Stomach (tissue), 9 donors: ENCODE results near the gene TCL1B. TPM values are rescaled to one million over a fixed set of nuclear protein-coding genes. Genes with fewer than 3 reads are reported as not detected.

ENCODE experiments used
- DNase-seq, 2 donors: peaks; one replicate each; pipeline versions ENCODE4 v3.0.0 to v3.0.0-alpha.2; 2013 to 2019
- H3K27ac ChIP-seq, 5 donors: fragments of 200-600 bp in 4 of 5; sonication (generic) in 4 of 5; one replicate each; pipeline ENCODE4 v1.5.1; 2013 to 2019; ENCODE audit warnings: mild to moderate bottlenecking in 1 of 5, moderate library complexity in 1 of 5
- H3K27me3 ChIP-seq, 3 donors: fragments of 200-600 bp; sonication (generic); one replicate each; pipeline ENCODE4 v1.5.1; 2017 to 2019; ENCODE audit warnings: mixed run types in 1 of 3
- H3K36me3 ChIP-seq, 4 donors: fragments of 200-600 bp; sonication (generic); 1 replicate in 3 of 4; 2 replicates in 1 of 4; pipeline ENCODE4 v1.5.1; 2016 to 2019
- H3K4me1 ChIP-seq, 4 donors: fragments of 200-600 bp; sonication (generic); one replicate each; pipeline ENCODE4 v1.5.1; 2016 to 2019
- H3K4me3 ChIP-seq, 4 donors: fragments of 200-600 bp; sonication (generic) in 3 of 4; one replicate each; pipeline ENCODE4 v1.5.1; 2016 to 2019; ENCODE audit warnings: mild to moderate bottlenecking in 1 of 4
- H3K9me3 ChIP-seq, 4 donors: fragments of 200-600 bp; sonication (generic); one replicate each; pipeline ENCODE4 v1.5.1; 2016 to 2019
- EP300 ChIP-seq: sonication (generic); formaldehyde crosslinking; IDR thresholded peaks from one replicate; pipeline ENCODE4 v1.6.1; 2017; ENCODE audit warnings: antibody characterized with exemption
- POLR2A ChIP-seq, 4 donors: fragments of 450-650 bp; IDR thresholded peaks; one replicate each; pipeline ENCODE4 v1.6.1; 2016; ENCODE audit warnings: antibody characterized with exemption in 4 of 4, control low read depth in 2 of 4, mild to moderate bottlenecking in 1 of 4, moderate library complexity in 1 of 4
- POLR2AphosphoS5 ChIP-seq, 3 donors: sonication (generic); formaldehyde crosslinking; IDR thresholded peaks; one replicate each; pipeline ENCODE4 v1.6.1; 2016; ENCODE audit warnings: antibody characterized with exemption in 3 of 3
- WGBS, 5 donors: extraction: QIAGEN DNeasy Blood & Tissue Kit in 3 of 5; methylation state at CpG; one replicate each; pipeline versions ENCODE4 v1.1.5 to v1.1.7; 2013 to 2018; 5-methylcytosine and 5-hydroxymethylcytosine counted together
- intact Hi-C: fragments of 100-400 bp; cut with DNase I; formaldehyde crosslinking; loops from one replicate; pipeline ENCODE4 v1.15.1; 2023; ENCODE audit warnings: low total_unique reads
- polyA plus RNA-seq, 3 donors: library from polyadenylated mRNA; stranded (reverse); fragments of 200-250 nt; gene quantifications; one replicate each; pipeline ENCODE4 v1.2.3, GENCODE V29; 2013
- total RNA-seq, 5 donors: library from RNA; depleted of rRNA; stranded (reverse); fragments of >200 nt; gene quantifications; one replicate each; pipeline versions ENCODE4 v1.1.0 to v1.2.3, GENCODE V29; 2014 to 2016
- TF ChIP-seq, protein P1 (sequence below), 7 experiments: fragments of 450-650 bp in 4 of 7; fragments of 200-600 bp in 3 of 7; sonication (generic) in 3 of 7; IDR thresholded peaks; one replicate each; pipeline ENCODE4 v1.5.1; 2016 to 2019; ENCODE audit warnings: antibody characterized with exemption in 7 of 7, control low read depth in 2 of 7, mild to moderate bottlenecking in 1 of 7
- donor health status: healthy with polysubstance abuse.
- donor health status: Bipolar disorder and iron deficiency.
- donor health status: healthy.

The TCL1B gene
- total and polyA plus RNA-seq, 8 donors = 0.37 TPM; not detected in 7

GRCh38 chr14:95692109-95692508, 5.9 kb downstream of the TCL1B start:
- 85 to 92% (median 90%) methylated on average over 4 of the region's 4 CpGs for WGBS, 5 donors
- DNase-seq = no peak
- intact Hi-C loops = no loop called here
- Histone ChIP-seq H3K27ac (no peak overlapping the region), H3K27me3 (peaks cover 0 to 56% (median 9%) of the 10 kb centered on the region in 3 donors), H3K36me3 (no peaks in the 10 kb centered on the region), H3K9me3 (no peaks in the 10 kb centered on the region), H3K4me1 (no peaks in the 10 kb centered on the region), H3K4me3 (no peak overlapping the region)
- TF ChIP-seq POLR2A (IDR thresholded peaks at IDR 0.05) (no peak), POLR2AphosphoS5 (IDR thresholded peaks at IDR 0.05) (no peak), EP300 (no peak)
- TF ChIP-seq, protein P1, sequence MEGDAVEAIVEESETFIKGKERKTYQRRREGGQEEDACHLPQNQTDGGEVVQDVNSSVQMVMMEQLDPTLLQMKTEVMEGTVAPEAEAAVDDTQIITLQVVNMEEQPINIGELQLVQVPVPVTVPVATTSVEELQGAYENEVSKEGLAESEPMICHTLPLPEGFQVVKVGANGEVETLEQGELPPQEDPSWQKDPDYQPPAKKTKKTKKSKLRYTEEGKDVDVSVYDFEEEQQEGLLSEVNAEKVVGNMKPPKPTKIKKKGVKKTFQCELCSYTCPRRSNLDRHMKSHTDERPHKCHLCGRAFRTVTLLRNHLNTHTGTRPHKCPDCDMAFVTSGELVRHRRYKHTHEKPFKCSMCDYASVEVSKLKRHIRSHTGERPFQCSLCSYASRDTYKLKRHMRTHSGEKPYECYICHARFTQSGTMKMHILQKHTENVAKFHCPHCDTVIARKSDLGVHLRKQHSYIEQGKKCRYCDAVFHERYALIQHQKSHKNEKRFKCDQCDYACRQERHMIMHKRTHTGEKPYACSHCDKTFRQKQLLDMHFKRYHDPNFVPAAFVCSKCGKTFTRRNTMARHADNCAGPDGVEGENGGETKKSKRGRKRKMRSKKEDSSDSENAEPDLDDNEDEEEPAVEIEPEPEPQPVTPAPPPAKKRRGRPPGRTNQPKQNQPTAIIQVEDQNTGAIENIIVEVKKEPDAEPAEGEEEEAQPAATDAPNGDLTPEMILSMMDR (IDR thresholded peaks at IDR 0.05) = no peak

- DNase-seq = no peak
- intact Hi-C loops = no loop called here
- Histone ChIP-seq H3K27ac (no peak overlapping the region), H3K4me1 (no peaks in the 10 kb centered on the region), H3K9me3 (no peaks in the 10 kb centered on the region), H3K4me3 (no peak overlapping the region), H3K27me3 (peaks cover 0 to 55% (median 9%) of the 10 kb centered on the region in 3 donors), H3K36me3 (no peaks in the 10 kb centered on the region)
- 68 to 82% (median 70%) methylated on average over 5 of the region's 5 CpGs for WGBS, 5 donors
- no peak for TF ChIP-seq EP300
- TF ChIP-seq POLR2A (IDR thresholded peaks at IDR 0.05) = no peak
- TF ChIP-seq, protein P1 (IDR thresholded peaks at IDR 0.05) = no peak
- TF ChIP-seq POLR2AphosphoS5 (IDR thresholded peaks at IDR 0.05) = no peak
These were observed 8.8 kb downstream of the TCL1B start for GRCh38 chr14:95695051-95695450.

DNA sequence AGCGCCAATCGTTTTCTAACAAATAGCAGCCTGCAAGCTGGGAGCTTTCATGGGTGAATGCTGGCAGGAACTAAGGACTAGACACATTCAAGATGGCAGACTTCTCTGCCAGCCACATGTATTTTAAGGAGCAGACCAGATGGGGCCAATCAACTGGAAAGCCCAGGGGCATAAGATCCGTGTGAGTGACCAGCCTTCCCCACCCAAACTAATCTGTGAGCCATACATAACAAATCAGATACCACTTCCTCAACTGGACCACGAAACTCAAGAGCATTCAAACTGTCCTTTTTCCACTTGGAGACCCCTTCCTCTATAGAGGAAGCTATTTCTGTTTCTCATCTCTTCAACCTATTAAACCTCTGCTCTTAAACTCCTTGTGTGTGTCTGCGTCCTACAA, 9.7 kb downstream of the TCL1B start:
- no peak overlapping the region for H3K27ac ChIP-seq
- intact Hi-C loops = no loop called here
- TF ChIP-seq EP300 = no peak
- TF ChIP-seq, protein P1 (IDR thresholded peaks at IDR 0.05) = no peak
- no peak for TF ChIP-seq POLR2AphosphoS5 (IDR thresholded peaks at IDR 0.05)
- TF ChIP-seq POLR2A (IDR thresholded peaks at IDR 0.05) = no peak

DNA sequence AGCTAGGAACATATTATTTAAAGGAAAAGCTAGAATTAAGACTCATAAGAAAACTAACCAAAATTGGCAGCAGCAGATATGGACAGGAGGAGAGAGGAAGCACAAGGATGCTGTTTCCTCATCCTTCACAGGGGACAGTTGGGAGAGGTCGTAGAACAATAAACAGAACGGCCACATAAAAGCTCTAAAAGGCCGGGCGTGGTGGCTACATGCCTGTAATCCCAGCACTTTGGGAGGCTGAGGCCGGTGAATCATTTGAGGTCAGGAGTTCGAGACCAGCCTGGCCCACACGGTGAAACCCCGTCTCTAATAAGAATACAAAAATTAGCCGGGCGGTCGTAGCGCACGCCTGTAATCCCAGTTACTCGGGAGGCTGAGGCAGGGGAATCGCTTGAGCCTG, 10.5 kb downstream of the TCL1B start:
- intact Hi-C loops = no loop called here
- no peaks in the 10 kb centered on the region for H3K4me1 ChIP-seq
- no peak for DNase-seq
- no peaks in the 10 kb centered on the region for H3K9me3 ChIP-seq
- no peak overlapping the region for H3K27ac ChIP-seq
- H3K27me3 ChIP-seq = peaks cover 0 to 51% (median 13%) of the 10 kb centered on the region in 3 donors
- no peak for TF ChIP-seq POLR2A (IDR thresholded peaks at IDR 0.05)
- TF ChIP-seq, protein P1 (IDR thresholded peaks at IDR 0.05) = no peak
- 64 to 82% (median 73%) methylated on average over 15 of the region's 15 CpGs for WGBS, 5 donors
- H3K4me3 ChIP-seq = no peak overlapping the region
- H3K36me3 ChIP-seq = no peaks in the 10 kb centered on the region

More for the DNA sequence above, 9.7 kb downstream of the TCL1B start:
- peaks cover 0 to 46% (median 9%) of the 10 kb centered on the region in 3 donors for H3K27me3 ChIP-seq
- no peak for DNase-seq
- WGBS, 5 donors = 75 to 82% (median 79%) methylated on average over 5 of the region's 5 CpGs
- no peaks in the 10 kb centered on the region for H3K36me3 ChIP-seq
- no peaks in the 10 kb centered on the region for H3K4me1 ChIP-seq
- H3K4me3 ChIP-seq = no peak overlapping the region
- H3K9me3 ChIP-seq = no peaks in the 10 kb centered on the region
